Loucy (cell line): ENCODE results near the gene LNPEP.

Experiments used
- CTCF ChIP-seq: fragments of 200-600 bp; sonication (generic); conservative IDR thresholded peaks from 2 replicates; pipeline ENCODE4 v1.5.1; 2014; ENCODE audit warnings: mild to moderate bottlenecking, antibody characterized with exemption, low read length
- EZH2phosphoT487 ChIP-seq: fragments of 200-600 bp; IDR thresholded peaks from 2 replicates; pipeline ENCODE4 v1.6.1; 2018; ENCODE audit warnings: antibody characterized with exemption, mild to moderate bottlenecking, moderate library complexity, borderline replicate concordance

GRCh38 chr5:97072696-97073095 lies 136.8 kb downstream of the LNPEP start:
- no peak for TF ChIP-seq CTCF
- no peak for TF ChIP-seq EZH2phosphoT487
